SK-N-SH (cell line): Measurements from ENCODE around the gene PGAM2.

Experiments used
- CHD2 ChIP-seq: fragments of 150-350 bp; IDR thresholded peaks from 2 replicates; pipeline ENCODE4 v1.6.1; 2018; ENCODE audit warnings: low read length; ENCODE audit not compliant: partially characterized antibody
- CTCF ChIP-seq: fragments of 200-600 bp; sonication (generic); IDR thresholded peaks from 2 replicates; pipeline ENCODE4 v1.6.1; 2017; ENCODE audit warnings: antibody characterized with exemption, mild to moderate bottlenecking, moderate library complexity
- EP300 ChIP-seq, 2 experiments: IDR thresholded peaks; 2 replicates each; pipeline versions ENCODE4 v1.4.0 to v1.6.1; 2012; ENCODE audit warnings: borderline replicate concordance in 1 of 2, low read depth in 1 of 2, low read length in 1 of 2
- FOXM1 ChIP-seq: IDR thresholded peaks from 2 replicates; pipeline ENCODE4 v1.4.0; 2012; ENCODE audit warnings: low read depth, mild to moderate bottlenecking
- JUND ChIP-seq: IDR thresholded peaks from 2 replicates; pipeline ENCODE4 v1.4.0; 2012
- PBX3 ChIP-seq: IDR thresholded peaks from 2 replicates; pipeline ENCODE4; 2012
- POLR2AphosphoS5 ChIP-seq: IDR thresholded peaks from 2 replicates; pipeline ENCODE4 v1.6.1; 2012; ENCODE audit warnings: low read depth, low read length
- REST ChIP-seq: IDR thresholded peaks from 2 replicates; pipeline ENCODE4 v1.6.1; 2012; ENCODE audit warnings: mild to moderate bottlenecking, low read depth, low read length, moderate library complexity
- RFX5 ChIP-seq: IDR thresholded peaks from 2 replicates; pipeline ENCODE4 v1.6.1; 2012; ENCODE audit warnings: mild to moderate bottlenecking, improper control_type of control experiment, low read length
- TAF1 ChIP-seq: IDR thresholded peaks from 2 replicates; pipeline ENCODE4 v1.6.1; 2012; ENCODE audit warnings: low read depth, mild to moderate bottlenecking, low read length, moderate library complexity, borderline replicate concordance

- TF ChIP-seq CTCF, result no peak
- no peak for TF ChIP-seq CHD2
- no peak for TF ChIP-seq REST
- TF ChIP-seq POLR2AphosphoS5, result no peak
- TF ChIP-seq RFX5, result no peak
- TF ChIP-seq TAF1, result no peak
- TF ChIP-seq FOXM1, result no peak
- TF ChIP-seq EP300 (IDR thresholded peaks at IDR 0.05; ENCODE audit: borderline replicate concordance in 1 of 2, low read depth in 1 of 2, low read length in 1 of 2), result no peak
- TF ChIP-seq JUND, result no peak
- TF ChIP-seq PBX3, result no peak
Measured at GRCh38 chr7:44046321-44047061, 18.9 kb downstream of the PGAM2 start.
